IPS DF 6.9 (cell line): Measurements from ENCODE around the gene CORO1A.
"Not testable (repeated sequence)": the region's sequence is repeated elsewhere in the genome, so short reads cannot be mapped to it uniquely, and the experiment has no call there.

Experiments used
- DNase-seq: peaks from one replicate; pipeline ENCODE4 v3.0.0-alpha.2; 2013; ENCODE audit warnings: low read depth, low spot score
- H3K27ac ChIP-seq: one replicate; pipeline ENCODE4 v1.5.1; 2013; ENCODE audit warnings: low read length, control low read depth
- H3K27me3 ChIP-seq: 2 replicates; pipeline ENCODE4 v1.6.1; 2013; ENCODE audit warnings: mild to moderate bottlenecking, low read length; ENCODE audit not compliant: control insufficient read depth, insufficient read depth
- H3K36me3 ChIP-seq: 2 replicates; pipeline ENCODE4 v1.6.1; 2013; ENCODE audit warnings: low read length; ENCODE audit not compliant: control insufficient read depth, insufficient read depth
- H3K4me1 ChIP-seq: 2 replicates; pipeline ENCODE4 v1.6.1; 2013; ENCODE audit warnings: low read length; ENCODE audit not compliant: control insufficient read depth, insufficient read depth
- H3K4me3 ChIP-seq: 2 replicates; pipeline ENCODE4 v1.5.1; 2013; ENCODE audit warnings: mild to moderate bottlenecking, low read length
- H3K9me3 ChIP-seq: 2 replicates; pipeline ENCODE4 v1.6.1; 2013; ENCODE audit warnings: low read length, inconsistent platforms; ENCODE audit not compliant: control insufficient read depth, insufficient read depth
- WGBS: extraction: QIAGEN DNeasy Blood & Tissue Kit; methylation state at CpG from one replicate; pipeline ENCODE4 v1.1.7; 2013; ENCODE audit warnings: mixed read lengths, missing lambda C conversion rate; ENCODE audit not compliant: insufficient read length, insufficient coverage; 5-methylcytosine and 5-hydroxymethylcytosine counted together

Gene CORO1A

DNA sequence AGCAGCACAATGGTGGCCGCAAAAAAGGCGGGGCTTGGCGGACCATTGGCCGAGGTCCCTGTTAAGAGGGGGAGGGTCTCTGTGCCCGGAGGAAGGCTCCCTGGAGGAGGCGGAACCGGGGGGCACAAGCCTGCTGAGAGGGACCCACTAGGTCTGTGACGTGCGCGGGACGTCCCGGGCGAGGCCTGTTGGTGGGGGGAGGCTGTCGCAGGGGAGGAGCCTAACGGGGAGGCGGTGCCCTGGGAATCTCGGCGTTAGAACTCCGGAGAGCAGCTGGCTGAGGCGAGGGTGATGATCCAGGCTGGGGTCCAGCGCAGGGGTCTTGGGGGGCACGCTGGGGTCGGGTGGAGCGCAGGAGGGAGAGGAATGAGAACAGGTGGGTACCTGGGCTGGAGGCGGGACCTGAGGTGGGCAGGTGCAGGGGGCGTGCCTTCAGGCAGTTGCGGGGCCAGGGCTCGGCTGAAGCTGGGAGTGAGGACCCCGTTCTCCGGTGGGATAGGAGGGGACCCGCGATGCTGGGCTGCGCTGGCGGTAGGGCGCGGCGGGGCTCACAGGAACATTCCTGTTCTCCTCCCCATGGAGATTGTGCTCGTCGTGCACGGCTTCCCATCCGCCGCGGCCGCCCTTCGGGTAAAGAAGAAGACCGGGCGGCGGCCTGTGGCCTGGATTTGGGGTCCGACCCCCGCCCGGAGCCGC lies 22.3 kb downstream of the CORO1A start:
- WGBS = no CpG with 5 or more reads among the region's 52 CpGs
- not testable (repeated sequence) for DNase-seq, H3K9me3 ChIP-seq, H3K4me1 ChIP-seq, H3K27ac ChIP-seq, H3K36me3 ChIP-seq, H3K27me3 ChIP-seq
- peak overlapping the region; percentile 37; the same call in 1 of the 2 replicates for H3K4me3 ChIP-seq

DNA sequence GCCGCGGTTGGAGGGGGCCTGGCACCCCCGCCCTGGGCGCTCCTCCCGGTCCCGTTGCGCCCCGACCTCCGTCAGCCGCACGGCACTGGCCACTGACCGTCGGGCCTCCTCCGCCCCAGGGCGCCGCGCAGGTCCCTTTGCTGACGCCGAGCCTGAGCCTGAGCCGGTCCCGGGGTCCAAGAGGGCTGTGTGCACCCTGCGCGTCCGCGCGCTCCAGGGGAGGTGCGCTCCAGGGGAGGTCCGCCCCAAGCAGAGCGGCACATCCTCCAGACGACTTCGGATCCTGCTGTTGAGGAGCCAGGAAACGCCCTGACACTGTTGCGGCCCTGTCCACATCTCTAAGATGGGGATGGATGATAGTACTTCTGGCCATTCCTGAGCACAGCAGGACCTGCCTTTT lies 22.9 kb downstream of the CORO1A start:
- not testable (repeated sequence) for H3K27ac ChIP-seq, H3K27me3 ChIP-seq, H3K9me3 ChIP-seq, H3K4me1 ChIP-seq, DNase-seq, H3K36me3 ChIP-seq, H3K4me3 ChIP-seq
- WGBS = no CpG with 5 or more reads among the region's 33 CpGs

DNA sequence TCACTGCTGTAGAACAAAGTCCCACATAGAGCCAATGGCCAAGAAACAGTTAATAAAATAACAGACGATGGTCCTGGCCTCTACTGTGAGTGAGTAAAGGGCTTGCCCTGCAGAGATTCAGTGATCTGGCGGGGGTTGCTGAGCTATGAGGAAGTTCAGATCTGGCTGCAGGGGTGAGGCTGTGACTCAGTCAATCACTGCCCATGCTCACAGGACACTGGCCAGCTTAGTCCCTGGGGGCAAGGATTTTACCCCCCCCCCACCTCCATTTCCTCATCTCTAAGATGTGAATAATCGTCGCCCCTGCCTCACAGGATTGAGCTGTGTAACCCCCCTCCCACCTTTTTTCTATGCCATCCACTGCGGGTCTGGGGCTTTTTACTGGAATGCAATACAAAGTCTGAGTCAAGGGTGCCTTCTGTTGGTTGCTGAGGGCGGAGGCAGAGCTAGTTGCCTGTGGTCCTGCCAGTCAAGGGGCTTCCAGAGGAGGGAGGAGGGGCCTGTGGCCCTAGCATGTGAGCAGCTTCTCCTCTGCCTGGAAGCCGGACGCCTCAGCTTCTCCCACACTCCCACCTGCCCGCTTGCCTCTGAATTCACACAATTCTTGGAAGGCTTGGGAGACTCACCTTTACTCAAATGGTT lies 23.8 kb downstream of the CORO1A start:
- not testable (repeated sequence) for H3K27me3 ChIP-seq, H3K9me3 ChIP-seq, H3K4me1 ChIP-seq, H3K4me3 ChIP-seq, H3K36me3 ChIP-seq, DNase-seq, H3K27ac ChIP-seq
- WGBS = no CpG with 5 or more reads among the region's 9 CpGs

DNA sequence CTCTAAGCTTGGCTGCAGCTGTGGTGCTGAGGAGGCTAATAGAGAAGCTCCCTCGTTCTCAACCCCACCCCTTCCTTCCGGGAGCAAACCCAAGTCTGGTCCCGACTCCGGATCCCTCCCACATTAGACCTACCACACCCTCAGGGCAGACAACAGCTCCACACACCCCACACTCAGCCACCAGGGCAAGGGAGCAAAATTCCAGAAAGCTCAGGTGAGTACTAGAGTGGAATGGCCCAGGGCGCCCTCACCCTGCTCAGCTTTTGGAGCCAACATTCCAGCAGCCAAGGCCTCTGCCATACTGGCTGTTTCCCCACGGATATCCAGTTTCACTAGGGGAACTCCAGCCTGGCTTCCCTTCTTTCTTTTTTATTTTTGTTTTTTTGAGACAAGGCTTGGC lies 25.6 kb downstream of the CORO1A start:
- WGBS = no CpG with 5 or more reads among the region's 6 CpGs
- H3K27me3 ChIP-seq, H3K4me3 ChIP-seq, H3K36me3 ChIP-seq, H3K4me1 ChIP-seq, H3K27ac ChIP-seq, H3K9me3 ChIP-seq, DNase-seq: not testable (repeated sequence)

DNA sequence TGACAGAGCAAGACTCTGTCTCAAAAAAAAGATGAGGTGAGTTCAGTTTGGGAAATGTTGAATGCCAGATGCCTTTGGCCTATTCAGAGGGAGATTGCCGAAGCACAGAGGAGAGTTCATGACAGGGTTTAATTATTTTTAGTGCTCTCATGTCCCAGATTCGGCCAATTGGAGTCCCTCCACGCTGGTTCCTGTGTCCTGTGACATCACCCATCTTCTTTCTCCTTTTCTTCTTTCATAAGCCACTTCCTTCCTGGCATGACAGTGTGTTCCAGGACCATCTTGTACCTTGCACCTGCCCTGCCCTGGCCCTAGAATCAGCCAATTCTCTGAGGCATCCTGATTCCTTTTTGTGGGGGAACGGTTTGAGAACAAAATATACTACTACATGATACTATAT lies 28.0 kb downstream of the CORO1A start:
- WGBS = no CpG with 5 or more reads among the region's 4 CpGs
- not testable (repeated sequence) for H3K4me3 ChIP-seq, DNase-seq, H3K4me1 ChIP-seq, H3K9me3 ChIP-seq, H3K27me3 ChIP-seq, H3K27ac ChIP-seq, H3K36me3 ChIP-seq

DNA sequence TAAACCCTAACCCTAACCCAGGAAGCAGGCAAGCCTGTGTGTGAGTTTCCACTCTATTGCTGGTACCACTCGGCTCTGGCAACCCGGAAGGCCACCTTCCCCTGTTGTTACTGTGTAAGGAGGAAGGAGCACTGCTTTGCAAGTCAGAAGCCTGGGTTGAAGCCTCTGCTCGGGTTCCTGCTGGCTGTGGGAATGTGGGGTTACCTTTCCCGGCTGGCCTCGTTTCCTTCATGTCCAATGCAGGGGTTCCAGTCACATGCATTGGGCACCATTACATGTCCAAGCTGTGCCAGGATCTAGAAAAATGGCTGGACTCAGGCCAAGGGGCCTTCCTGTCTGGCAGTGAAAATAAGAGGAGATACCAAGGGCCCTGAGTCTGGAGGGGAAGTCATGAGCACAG lies 33.7 kb downstream of the CORO1A start:
- H3K9me3 ChIP-seq, H3K27me3 ChIP-seq, H3K36me3 ChIP-seq, H3K4me3 ChIP-seq, DNase-seq, H3K27ac ChIP-seq, H3K4me1 ChIP-seq: not testable (repeated sequence)
- no CpG with 5 or more reads among the region's 5 CpGs for WGBS
